Measurements from ENCODE around the gene CELA2A. TPM values are rescaled to one million over a fixed set of nuclear protein-coding genes. Genes with fewer than 3 reads are reported as not detected.

The CELA2A gene
- total RNA-seq, 2 experiments from 2014 or later, result not detected

GRCh38 chr1:15507278-15507677 lies 50.7 kb downstream of the CELA2A start:
- peak overlapping the region; percentile 26; the same call in 1 of the 2 replicates for H3K4me2 ChIP-seq (ENCODE audit: low read length)
- H4K20me1 ChIP-seq (ENCODE audit: insufficient read depth, low read length), result no peaks in the 10 kb centered on the region
- no peaks in the 10 kb centered on the region for H3K79me2 ChIP-seq (ENCODE audit: insufficient read depth, low read depth, low read length)
- H3K27ac ChIP-seq (ENCODE audit: low read depth, low read length, poor library complexity, severe bottlenecking), result no peak overlapping the region
- peaks cover 29% of the 10 kb centered on the region for H3K4me1 ChIP-seq (ENCODE audit: insufficient read depth, low read length, poor library complexity, severe bottlenecking)
- H3K9me2 ChIP-seq (ENCODE audit: insufficient read depth, low read length), result no peaks in the 10 kb centered on the region
- 0 out of 2 replicates have a peak, but pooled peaks cover 3% of the 10 kb centered on the region for H3K36me3 ChIP-seq (ENCODE audit: insufficient read depth, low read length)
- intact Hi-C loops (cut with micrococcal nuclease; ENCODE audit: unreplicated experiment), result no loop called here
- TF ChIP-seq, protein P1, sequence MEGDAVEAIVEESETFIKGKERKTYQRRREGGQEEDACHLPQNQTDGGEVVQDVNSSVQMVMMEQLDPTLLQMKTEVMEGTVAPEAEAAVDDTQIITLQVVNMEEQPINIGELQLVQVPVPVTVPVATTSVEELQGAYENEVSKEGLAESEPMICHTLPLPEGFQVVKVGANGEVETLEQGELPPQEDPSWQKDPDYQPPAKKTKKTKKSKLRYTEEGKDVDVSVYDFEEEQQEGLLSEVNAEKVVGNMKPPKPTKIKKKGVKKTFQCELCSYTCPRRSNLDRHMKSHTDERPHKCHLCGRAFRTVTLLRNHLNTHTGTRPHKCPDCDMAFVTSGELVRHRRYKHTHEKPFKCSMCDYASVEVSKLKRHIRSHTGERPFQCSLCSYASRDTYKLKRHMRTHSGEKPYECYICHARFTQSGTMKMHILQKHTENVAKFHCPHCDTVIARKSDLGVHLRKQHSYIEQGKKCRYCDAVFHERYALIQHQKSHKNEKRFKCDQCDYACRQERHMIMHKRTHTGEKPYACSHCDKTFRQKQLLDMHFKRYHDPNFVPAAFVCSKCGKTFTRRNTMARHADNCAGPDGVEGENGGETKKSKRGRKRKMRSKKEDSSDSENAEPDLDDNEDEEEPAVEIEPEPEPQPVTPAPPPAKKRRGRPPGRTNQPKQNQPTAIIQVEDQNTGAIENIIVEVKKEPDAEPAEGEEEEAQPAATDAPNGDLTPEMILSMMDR (conservative IDR thresholded peaks at IDR 0.05; ENCODE audit: low read length), result no peak
- no peak for TF ChIP-seq EZH2phosphoT487 (IDR thresholded peaks at IDR 0.05; ENCODE audit: borderline replicate concordance, low read depth, low read length)
- no TSS peak for BruUV-seq (replicated peaks)
- CTCF ChIA-PET (ENCODE audit: unreplicated experiment), result no interaction called here
- peak; percentile 18 for DNase-seq (ENCODE audit: low spot score)
- no peaks in the 10 kb centered on the region for H3K9me3 ChIP-seq (ENCODE audit: low read length)
- H2AFZ ChIP-seq (ENCODE audit: low read length), result no peak overlapping the region
- no peak overlapping the region for H3K4me3 ChIP-seq (ENCODE audit: low read depth, low read length, poor library complexity, severe bottlenecking)
- POLR2A ChIA-PET, result no interaction called here

GRCh38 chr1:15508700-15509487 lies 52.4 kb downstream of the CELA2A start:
- Histone ChIP-seq H3K4me3 (ENCODE audit: low read depth, low read length, poor library complexity, severe bottlenecking) (no peak overlapping the region), H3K4me1 (ENCODE audit: insufficient read depth, low read length, poor library complexity, severe bottlenecking) (peaks cover 29% of the 10 kb centered on the region), H4K20me1 (ENCODE audit: insufficient read depth, low read length) (no peaks in the 10 kb centered on the region), H3K9me3 (ENCODE audit: low read length) (no peaks in the 10 kb centered on the region), H2AFZ (ENCODE audit: low read length) (no peak overlapping the region), H3K79me2 (ENCODE audit: insufficient read depth, low read depth, low read length) (no peaks in the 10 kb centered on the region), H3K4me2 (ENCODE audit: low read length) (peak overlapping the region; percentile 53; the same call in 1 of the 2 replicates), H3K36me3 (ENCODE audit: insufficient read depth, low read length) (peaks cover 4% of the 10 kb centered on the region; the same call in 1 of the 2 replicates), H3K9me2 (ENCODE audit: insufficient read depth, low read length) (no peaks in the 10 kb centered on the region), H3K27ac (ENCODE audit: low read depth, low read length, poor library complexity, severe bottlenecking) (no peak overlapping the region)
- CTCF ChIA-PET (ENCODE audit: unreplicated experiment), result no interaction called here
- TF ChIP-seq EZH2phosphoT487 (IDR thresholded peaks at IDR 0.05; ENCODE audit: borderline replicate concordance, low read depth, low read length), result no peak
- TF ChIP-seq, protein P1 (conservative IDR thresholded peaks at IDR 0.05; ENCODE audit: low read length), result no peak
- intact Hi-C loops (cut with micrococcal nuclease; ENCODE audit: unreplicated experiment), result no loop called here
- BruUV-seq (replicated peaks), result no TSS peak
- peak; percentile 28 for DNase-seq (ENCODE audit: low spot score)
- POLR2A ChIA-PET, result interaction anchor here (0.6 kb wide), 1 partner anchor 59 kb away, joined by 3 read pairs; no protein-coding TSS in a partner anchor

GRCh38 chr1:15509586-15509985 lies 53.1 kb downstream of the CELA2A start:
- Histone ChIP-seq H3K27ac (ENCODE audit: low read depth, low read length, poor library complexity, severe bottlenecking) (peak overlapping the region; percentile 39), H4K20me1 (ENCODE audit: insufficient read depth, low read length) (no peaks in the 10 kb centered on the region), H3K4me1 (ENCODE audit: insufficient read depth, low read length, poor library complexity, severe bottlenecking) (peaks cover 29% of the 10 kb centered on the region), H3K4me3 (ENCODE audit: low read depth, low read length, poor library complexity, severe bottlenecking) (no peak overlapping the region), H3K36me3 (ENCODE audit: insufficient read depth, low read length) (peaks cover 4% of the 10 kb centered on the region; the same call in 1 of the 2 replicates), H2AFZ (ENCODE audit: low read length) (no peak overlapping the region), H3K4me2 (ENCODE audit: low read length) (peak overlapping the region; percentile 53), H3K79me2 (ENCODE audit: insufficient read depth, low read depth, low read length) (no peaks in the 10 kb centered on the region), H3K9me3 (ENCODE audit: low read length) (no peaks in the 10 kb centered on the region), H3K9me2 (ENCODE audit: insufficient read depth, low read length) (no peaks in the 10 kb centered on the region)
- no TSS peak for BruUV-seq (replicated peaks)
- intact Hi-C loops (cut with micrococcal nuclease; ENCODE audit: unreplicated experiment), result no loop called here
- ChIA-PET CTCF (ENCODE audit: unreplicated experiment) (no interaction called here), POLR2A (no interaction called here)
- TF ChIP-seq, protein P1 (conservative IDR thresholded peaks at IDR 0.05; ENCODE audit: low read length), result no peak
- peak; percentile 38 for DNase-seq (ENCODE audit: low spot score)
